ENCODE measurements around the gene MAP3K10.

GRCh38 chr19:40165362-40165937 is 25.8 kb upstream of the MAP3K10 start:
- no peak for TF ChIP-seq POLR2A (IDR thresholded peaks at IDR 0.05)
- TF ChIP-seq, protein P1, sequence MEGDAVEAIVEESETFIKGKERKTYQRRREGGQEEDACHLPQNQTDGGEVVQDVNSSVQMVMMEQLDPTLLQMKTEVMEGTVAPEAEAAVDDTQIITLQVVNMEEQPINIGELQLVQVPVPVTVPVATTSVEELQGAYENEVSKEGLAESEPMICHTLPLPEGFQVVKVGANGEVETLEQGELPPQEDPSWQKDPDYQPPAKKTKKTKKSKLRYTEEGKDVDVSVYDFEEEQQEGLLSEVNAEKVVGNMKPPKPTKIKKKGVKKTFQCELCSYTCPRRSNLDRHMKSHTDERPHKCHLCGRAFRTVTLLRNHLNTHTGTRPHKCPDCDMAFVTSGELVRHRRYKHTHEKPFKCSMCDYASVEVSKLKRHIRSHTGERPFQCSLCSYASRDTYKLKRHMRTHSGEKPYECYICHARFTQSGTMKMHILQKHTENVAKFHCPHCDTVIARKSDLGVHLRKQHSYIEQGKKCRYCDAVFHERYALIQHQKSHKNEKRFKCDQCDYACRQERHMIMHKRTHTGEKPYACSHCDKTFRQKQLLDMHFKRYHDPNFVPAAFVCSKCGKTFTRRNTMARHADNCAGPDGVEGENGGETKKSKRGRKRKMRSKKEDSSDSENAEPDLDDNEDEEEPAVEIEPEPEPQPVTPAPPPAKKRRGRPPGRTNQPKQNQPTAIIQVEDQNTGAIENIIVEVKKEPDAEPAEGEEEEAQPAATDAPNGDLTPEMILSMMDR (IDR thresholded peaks at IDR 0.05), result peak in 4 of 5 experiments; percentile 22 to 35 (median 30)

All from tibial nerve (tissue), 3 donors.